Lower lobe of right lung (tissue), 2 donors: ENCODE data around the gene SDC3. TPM values are rescaled to one million over a fixed set of nuclear protein-coding genes. Genes with fewer than 3 reads are reported as not detected.

Experiments used
- ATAC-seq, 2 donors: fragments of 200-7000 bp; cut with Tn5 transposase; one replicate each; pipeline ENCODE4 v1.9.1; 2020 to 2022; ENCODE audit warnings: mild to moderate bottlenecking in 2 of 2, moderate library complexity in 2 of 2
- DNase-seq: peaks from one replicate; pipeline ENCODE4 v3.0.0-alpha.2; 2020
- H3K27ac ChIP-seq: fragments of 200-600 bp; one replicate; pipeline ENCODE4 v1.8.0; 2022
- H3K27me3 ChIP-seq: fragments of 200-600 bp; one replicate; pipeline ENCODE4 v1.8.0; 2022; ENCODE audit warnings: low read depth
- H3K36me3 ChIP-seq: fragments of 200-600 bp; one replicate; pipeline ENCODE4 v1.8.0; 2022; ENCODE audit warnings: mild to moderate bottlenecking
- H3K4me1 ChIP-seq: fragments of 200-600 bp; one replicate; pipeline ENCODE4 v1.8.0; 2022
- H3K4me3 ChIP-seq: fragments of 200-600 bp; one replicate; pipeline ENCODE4 v1.8.0; 2022; ENCODE audit warnings: mild to moderate bottlenecking
- H3K9me3 ChIP-seq: fragments of 200-600 bp; one replicate; pipeline ENCODE4 v1.8.0; 2022
- intact Hi-C: fragments of 100-400 bp; cut with DNase I; formaldehyde crosslinking; loops from one replicate; pipeline ENCODE4 v1.11.0; 2022
- total RNA-seq: library from RNA; stranded (reverse); fragmentation: NEBNext Ultra II Directional; extraction: Animal tissue kit (Norgen Biotek cat#: 25700); gene quantifications from one replicate; pipeline ENCODE4 v1.2.1, GENCODE V29; 2021
- TF ChIP-seq, protein P1 (sequence below): fragments of 200-600 bp; IDR thresholded peaks from one replicate; pipeline ENCODE4 v1.8.0; 2022; ENCODE audit warnings: antibody characterized with exemption, mild to moderate bottlenecking
- donor health status: DM: no; HTN: yes; CAD: no; lungs with severe emphysema.

The SDC3 gene
- total RNA-seq, 1 donor from 2014 or later, result 43.5 TPM

DNA sequence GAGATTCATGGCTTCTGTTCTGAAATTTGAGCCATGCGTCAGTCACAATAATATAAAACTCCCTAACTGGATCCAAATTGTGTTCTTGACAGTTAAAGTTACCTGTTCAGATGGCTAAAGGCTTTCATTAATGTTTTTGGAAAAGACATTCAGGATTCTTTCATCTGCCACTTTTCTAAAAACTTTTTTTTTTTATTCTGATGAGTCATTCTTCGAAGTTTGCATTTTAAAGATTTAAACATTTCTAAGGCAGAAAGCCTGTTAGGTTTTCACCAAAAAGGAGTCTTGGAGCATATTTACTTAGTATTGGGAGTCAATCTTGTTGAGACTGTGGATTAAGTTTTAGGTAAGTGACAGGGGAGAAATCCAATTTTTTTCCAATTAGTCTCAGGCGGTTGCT is 18.9 kb upstream of the SDC3 start:
- TF ChIP-seq, protein P1, sequence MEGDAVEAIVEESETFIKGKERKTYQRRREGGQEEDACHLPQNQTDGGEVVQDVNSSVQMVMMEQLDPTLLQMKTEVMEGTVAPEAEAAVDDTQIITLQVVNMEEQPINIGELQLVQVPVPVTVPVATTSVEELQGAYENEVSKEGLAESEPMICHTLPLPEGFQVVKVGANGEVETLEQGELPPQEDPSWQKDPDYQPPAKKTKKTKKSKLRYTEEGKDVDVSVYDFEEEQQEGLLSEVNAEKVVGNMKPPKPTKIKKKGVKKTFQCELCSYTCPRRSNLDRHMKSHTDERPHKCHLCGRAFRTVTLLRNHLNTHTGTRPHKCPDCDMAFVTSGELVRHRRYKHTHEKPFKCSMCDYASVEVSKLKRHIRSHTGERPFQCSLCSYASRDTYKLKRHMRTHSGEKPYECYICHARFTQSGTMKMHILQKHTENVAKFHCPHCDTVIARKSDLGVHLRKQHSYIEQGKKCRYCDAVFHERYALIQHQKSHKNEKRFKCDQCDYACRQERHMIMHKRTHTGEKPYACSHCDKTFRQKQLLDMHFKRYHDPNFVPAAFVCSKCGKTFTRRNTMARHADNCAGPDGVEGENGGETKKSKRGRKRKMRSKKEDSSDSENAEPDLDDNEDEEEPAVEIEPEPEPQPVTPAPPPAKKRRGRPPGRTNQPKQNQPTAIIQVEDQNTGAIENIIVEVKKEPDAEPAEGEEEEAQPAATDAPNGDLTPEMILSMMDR, result no peak

DNA sequence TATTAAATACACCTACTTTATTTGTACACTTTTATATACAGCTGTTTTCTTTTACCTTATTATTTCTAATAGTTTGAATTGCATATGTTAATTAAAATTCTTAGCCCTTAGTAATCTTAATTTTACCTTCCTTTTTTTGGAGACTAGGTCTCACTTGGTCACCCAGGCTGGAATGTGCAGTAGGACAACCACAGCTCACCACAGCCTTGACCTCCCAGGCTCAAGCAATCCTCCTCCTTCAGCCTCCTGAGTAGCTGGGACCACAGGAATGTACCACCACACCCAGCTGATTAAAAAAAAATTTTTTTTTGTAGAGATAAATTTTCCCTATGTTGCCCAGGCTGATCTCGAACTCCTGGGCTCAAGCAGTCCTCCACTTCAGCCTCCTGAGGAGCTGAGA is 15.0 kb upstream of the SDC3 start:
- H3K9me3 ChIP-seq, result no peaks in the 10 kb centered on the region
- H3K27me3 ChIP-seq, result no peaks in the 10 kb centered on the region
- intact Hi-C loops, result no loop called here
- no peak overlapping the region for H3K4me3 ChIP-seq
- no peak for DNase-seq
- no peak for ATAC-seq
- TF ChIP-seq, protein P1, result no peak
- no peaks in the 10 kb centered on the region for H3K36me3 ChIP-seq
- H3K4me1 ChIP-seq, result peaks cover 4% of the 10 kb centered on the region
- H3K27ac ChIP-seq, result no peak overlapping the region

More for the DNA sequence above, 18.9 kb upstream of the SDC3 start:
- Histone ChIP-seq H3K27me3 (no peaks in the 10 kb centered on the region), H3K4me1 (no peaks in the 10 kb centered on the region), H3K36me3 (peaks cover 18% of the 10 kb centered on the region), H3K27ac (no peak overlapping the region), H3K9me3 (no peaks in the 10 kb centered on the region), H3K4me3 (no peak overlapping the region)
- DNase-seq (no peak), ATAC-seq (no peak)
- intact Hi-C loops, result no loop called here

DNA sequence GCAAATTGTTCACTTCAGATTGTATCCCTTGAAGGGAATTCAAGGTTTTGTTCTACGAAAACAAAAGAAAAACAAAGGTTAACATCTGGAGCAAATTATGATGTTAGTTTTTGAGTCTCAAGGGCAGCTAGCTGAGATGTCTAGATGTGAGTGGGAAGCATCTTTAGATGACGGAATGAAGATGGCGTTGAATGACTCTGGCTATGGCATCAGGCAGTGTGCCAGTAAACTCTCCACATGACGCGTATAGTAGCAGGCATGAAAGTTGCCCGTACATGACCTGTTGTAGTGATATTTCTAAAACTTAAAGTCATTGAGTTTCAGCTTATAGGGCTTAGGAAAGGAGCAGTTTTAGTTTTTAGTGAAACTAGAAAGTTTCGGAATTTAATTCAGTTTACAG is 12.3 kb upstream of the SDC3 start:
- H3K27ac ChIP-seq, result no peak overlapping the region
- no peaks in the 10 kb centered on the region for H3K9me3 ChIP-seq

DNA sequence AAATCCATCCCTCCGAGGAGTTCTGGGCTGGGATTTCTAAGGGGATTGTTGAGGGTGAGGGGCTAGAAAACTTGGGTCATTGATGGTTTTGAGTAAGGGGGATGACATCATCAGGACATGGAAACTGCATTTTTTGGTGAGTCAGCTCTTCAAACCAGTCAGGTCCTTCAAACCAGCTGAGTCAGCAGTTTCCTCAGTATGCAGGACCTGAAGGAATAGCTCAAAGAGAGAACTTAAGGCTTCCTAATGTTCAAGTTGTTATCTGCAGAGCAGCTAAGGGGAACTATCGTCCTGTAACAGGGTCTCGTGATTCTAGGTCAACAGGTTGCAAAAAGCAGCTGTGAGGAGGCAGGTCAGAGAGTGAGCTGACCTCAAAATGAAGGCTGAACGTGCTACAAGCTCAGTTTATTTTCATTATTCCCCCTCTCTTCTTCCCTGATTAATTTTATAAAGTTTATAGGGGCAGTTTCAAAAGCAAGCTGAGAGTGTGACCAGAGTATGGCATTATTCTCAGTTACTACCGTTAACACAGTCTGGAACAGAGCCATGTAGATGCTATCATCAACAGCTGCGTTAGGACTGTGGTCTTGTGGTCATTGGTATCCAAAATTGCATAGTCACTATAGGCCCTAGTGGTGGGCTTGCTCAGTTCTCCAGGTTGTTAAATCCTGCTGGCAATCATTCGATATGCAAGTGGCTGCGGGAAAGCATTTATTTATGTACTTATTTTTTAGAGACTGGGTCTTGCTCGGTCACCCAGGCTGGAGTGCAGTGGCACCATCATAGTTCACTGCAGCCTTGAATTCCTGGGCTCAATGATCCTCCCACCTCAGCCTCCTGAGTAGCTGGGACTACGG is 10.7 kb upstream of the SDC3 start:
- Histone ChIP-seq H3K4me3 (no peak overlapping the region), H3K9me3 (no peaks in the 10 kb centered on the region), H3K4me1 (peaks cover 4% of the 10 kb centered on the region), H3K27ac (no peak overlapping the region), H3K27me3 (no peaks in the 10 kb centered on the region), H3K36me3 (no peaks in the 10 kb centered on the region)
- ATAC-seq, result peak; percentile 19 to 57
- TF ChIP-seq, protein P1, result no peak
- intact Hi-C loops, result no loop called here
- no peak for DNase-seq

More for the DNA sequence above, 12.3 kb upstream of the SDC3 start:
- peaks cover 4% of the 10 kb centered on the region for H3K4me1 ChIP-seq
- ATAC-seq, result no peak
- TF ChIP-seq, protein P1, result no peak
- no peak for DNase-seq
- no peaks in the 10 kb centered on the region for H3K27me3 ChIP-seq
- H3K4me3 ChIP-seq, result no peak overlapping the region
- H3K36me3 ChIP-seq, result no peaks in the 10 kb centered on the region
- intact Hi-C loops, result no loop called here

DNA sequence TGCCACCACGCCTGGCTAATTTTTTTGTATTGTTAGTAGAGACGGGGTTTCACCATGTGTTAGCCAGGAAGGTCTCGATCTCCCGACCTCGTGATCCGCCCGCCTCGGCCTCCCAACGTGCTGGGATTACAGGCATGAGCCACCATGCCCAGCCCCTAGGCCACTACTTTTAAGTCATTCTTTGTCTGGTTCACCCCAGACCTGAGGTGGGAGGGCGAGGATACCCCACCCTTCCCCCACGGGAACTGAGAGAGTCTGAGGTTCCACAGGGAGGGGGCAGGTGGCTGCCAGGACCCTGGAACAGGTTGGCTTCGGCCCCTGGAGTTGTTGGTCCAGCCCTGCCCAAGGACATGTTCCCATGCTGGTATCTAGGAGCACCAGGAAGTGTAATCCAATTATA is 7.7 kb upstream of the SDC3 start:
- H3K4me3 ChIP-seq, result no peak overlapping the region
- TF ChIP-seq, protein P1, result no peak
- H3K27ac ChIP-seq, result no peak overlapping the region
- DNase-seq, result no peak
- no peaks in the 10 kb centered on the region for H3K36me3 ChIP-seq
- peaks cover 14% of the 10 kb centered on the region for H3K4me1 ChIP-seq
- intact Hi-C loops, result no loop called here
- H3K27me3 ChIP-seq, result no peaks in the 10 kb centered on the region
- no peaks in the 10 kb centered on the region for H3K9me3 ChIP-seq
- ATAC-seq, result no peak
